DMS153 treated with DMSO at 0.1 percent for 48 hours (cell line): ENCODE data around the gene MAP4K1.
"Not testable (repeated sequence)": the region's sequence is repeated elsewhere in the genome, so short reads cannot be mapped to it uniquely, and the experiment has no call there.

Source experiments
- DNase-seq: peaks from one replicate; lab custom pipeline; 2025; ENCODE audit not compliant: unreplicated experiment; lab: John Stamatoyannopoulos, UW

MAP4K1 gene

GRCh38 chr19:38579304-38579703 is 38.4 kb downstream of the MAP4K1 start:
- DNase-seq: not testable (repeated sequence)

- no peak for DNase-seq
Observed at GRCh38 chr19:38577826-38578225, 39.9 kb downstream of the MAP4K1 start.

GRCh38 chr19:38571682-38572081 is 46.1 kb downstream of the MAP4K1 start:
- no peak for DNase-seq

GRCh38 chr19:38569368-38569983 is 48.3 kb downstream of the MAP4K1 start:
- no peak for DNase-seq

- no peak for DNase-seq
Observed at GRCh38 chr19:38565691-38566105, 52.1 kb downstream of the MAP4K1 start.

- no peak for DNase-seq
Observed at GRCh38 chr19:38564981-38565690, 52.6 kb downstream of the MAP4K1 start.

GRCh38 chr19:38563475-38563874 is 54.3 kb downstream of the MAP4K1 start:
- no peak for DNase-seq

GRCh38 chr19:38562096-38562495 is 55.7 kb downstream of the MAP4K1 start:
- DNase-seq: no peak

GRCh38 chr19:38561658-38562057 is 56.1 kb downstream of the MAP4K1 start:
- no peak for DNase-seq

- no peak for DNase-seq
Observed at GRCh38 chr19:38561053-38561606, 56.6 kb downstream of the MAP4K1 start.

- no peak for DNase-seq
Observed at GRCh38 chr19:38559428-38560401, 58.0 kb downstream of the MAP4K1 start.

- DNase-seq: not testable (repeated sequence)
Observed at GRCh38 chr19:38558933-38559332, 58.8 kb downstream of the MAP4K1 start.

- no peak for DNase-seq
Observed at GRCh38 chr19:38557205-38557799, 60.5 kb downstream of the MAP4K1 start.

GRCh38 chr19:38556521-38557174 is 61.1 kb downstream of the MAP4K1 start:
- no peak for DNase-seq

GRCh38 chr19:38555200-38555599 is 62.6 kb downstream of the MAP4K1 start:
- no peak for DNase-seq

GRCh38 chr19:38554676-38555141 is 63.0 kb downstream of the MAP4K1 start:
- DNase-seq: no peak

- DNase-seq: not testable (repeated sequence)
Observed at GRCh38 chr19:38553239-38553638, 64.5 kb downstream of the MAP4K1 start.

- DNase-seq: no peak
Observed at GRCh38 chr19:38551450-38551813, 66.3 kb downstream of the MAP4K1 start.

GRCh38 chr19:38550376-38550775 is 67.4 kb downstream of the MAP4K1 start:
- DNase-seq: no peak

GRCh38 chr19:38549942-38550341 is 67.8 kb downstream of the MAP4K1 start:
- DNase-seq: no peak
